ENCODE results near the gene SEC61B.

The SEC61B gene

DNA sequence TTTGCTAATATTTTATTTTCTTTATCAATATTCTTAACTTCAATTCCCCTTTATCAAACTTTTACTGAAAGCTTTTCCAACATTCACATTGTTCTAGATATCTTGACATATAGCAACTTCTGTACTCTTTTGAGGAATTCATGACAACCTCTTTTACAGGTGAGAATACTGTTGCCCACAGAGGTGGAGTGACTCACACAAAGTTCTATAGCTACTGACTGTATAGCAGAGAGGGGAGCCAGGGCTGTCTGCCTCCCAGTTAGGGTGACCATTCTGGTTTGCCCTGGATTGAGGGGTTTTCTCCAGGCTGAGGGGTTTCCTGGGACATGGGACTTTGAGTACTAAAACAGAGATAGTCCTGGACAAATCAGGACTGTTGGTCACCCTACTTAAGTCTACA is 16.2 kb downstream of the SEC61B start:
- no peak for DNase-seq (ENCODE audit: low spot score)

DNA sequence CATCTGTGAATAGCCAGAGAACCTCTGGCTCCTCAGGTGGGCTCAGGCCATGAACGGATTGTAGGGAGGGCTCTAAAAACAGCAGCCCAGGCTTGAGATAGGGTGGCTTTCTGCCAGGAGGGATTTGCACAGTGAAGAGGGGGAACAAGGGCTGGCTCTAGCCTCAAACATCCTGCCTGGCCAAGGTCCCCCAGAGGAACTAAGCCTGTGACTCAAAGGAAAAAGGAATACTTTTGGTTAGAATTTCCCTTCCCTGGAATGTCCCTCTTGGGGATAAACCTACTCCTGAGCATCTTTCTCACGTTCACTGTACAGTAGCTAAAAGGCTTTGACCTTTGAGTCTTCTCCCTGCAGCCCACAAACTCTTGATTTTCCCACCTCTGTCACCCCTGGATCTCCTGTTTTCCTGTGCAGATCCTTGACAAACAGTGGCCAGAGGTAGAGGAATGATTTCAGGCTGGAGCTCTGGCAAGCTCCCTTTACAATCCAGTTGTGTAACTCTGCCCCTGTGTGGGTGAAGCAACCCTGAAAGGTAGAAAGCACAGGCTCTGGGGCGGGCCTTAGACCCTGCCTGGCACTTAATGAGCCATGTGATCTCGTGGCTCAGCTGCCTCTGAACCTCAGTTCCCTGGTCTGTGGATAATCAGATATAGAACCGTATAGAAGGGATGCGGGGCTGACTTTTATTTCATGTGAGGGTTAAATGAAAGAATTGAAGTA is 17.4 kb downstream of the SEC61B start:
- peak; percentile 82 for DNase-seq (ENCODE audit: low spot score)

DNA sequence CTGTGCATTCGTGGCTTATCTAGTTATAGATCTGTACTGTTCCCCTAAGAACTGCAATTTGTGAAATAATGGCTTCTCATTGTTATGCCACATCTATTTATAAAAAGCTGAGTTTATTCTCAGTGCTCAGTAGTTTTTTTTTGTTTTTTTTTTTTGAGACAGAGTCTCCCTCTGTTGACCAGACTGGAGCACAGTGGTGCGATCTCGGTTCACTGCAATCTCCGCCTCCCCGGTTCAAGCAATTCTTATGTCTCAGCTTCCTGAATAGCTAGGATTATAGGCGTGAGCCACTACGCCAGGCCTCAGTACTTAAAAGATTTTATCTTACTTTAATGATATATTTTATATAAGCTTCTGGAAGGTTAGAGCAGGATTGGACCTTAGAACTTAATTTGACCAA is 19.0 kb downstream of the SEC61B start:
- no peak for DNase-seq (ENCODE audit: low spot score)

GRCh38 chr9:99244344-99245260 is 22.5 kb downstream of the SEC61B start:
- DNase-seq (ENCODE audit: low spot score), result no peak

DNA sequence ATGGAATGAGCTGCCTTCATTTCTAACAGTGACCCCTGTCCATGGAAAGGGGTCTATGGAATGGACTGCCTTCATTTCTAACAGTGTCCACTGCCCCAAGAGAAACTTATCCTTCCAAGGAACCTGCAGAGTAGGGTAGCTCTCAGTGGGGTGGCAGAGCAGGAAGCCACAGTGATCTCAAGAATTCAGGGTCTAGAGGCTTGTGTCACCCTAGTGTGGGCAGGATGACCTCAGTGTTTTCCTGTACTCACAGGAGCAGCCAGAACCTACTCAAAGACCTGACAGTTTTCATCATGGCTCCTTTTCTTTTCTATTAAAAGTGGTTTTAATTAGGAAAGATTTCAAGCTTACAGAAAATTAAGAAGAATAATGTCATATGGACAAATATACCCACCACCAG is 27.5 kb downstream of the SEC61B start:
- no peak for DNase-seq (ENCODE audit: low spot score)

GRCh38 chr9:99251157-99251556 is 29.1 kb downstream of the SEC61B start:
- no peak for DNase-seq (ENCODE audit: low spot score)

- DNase-seq (ENCODE audit: low spot score), result no peak
These were observed 31.1 kb downstream of the SEC61B start for GRCh38 chr9:99253134-99253533.

DNA sequence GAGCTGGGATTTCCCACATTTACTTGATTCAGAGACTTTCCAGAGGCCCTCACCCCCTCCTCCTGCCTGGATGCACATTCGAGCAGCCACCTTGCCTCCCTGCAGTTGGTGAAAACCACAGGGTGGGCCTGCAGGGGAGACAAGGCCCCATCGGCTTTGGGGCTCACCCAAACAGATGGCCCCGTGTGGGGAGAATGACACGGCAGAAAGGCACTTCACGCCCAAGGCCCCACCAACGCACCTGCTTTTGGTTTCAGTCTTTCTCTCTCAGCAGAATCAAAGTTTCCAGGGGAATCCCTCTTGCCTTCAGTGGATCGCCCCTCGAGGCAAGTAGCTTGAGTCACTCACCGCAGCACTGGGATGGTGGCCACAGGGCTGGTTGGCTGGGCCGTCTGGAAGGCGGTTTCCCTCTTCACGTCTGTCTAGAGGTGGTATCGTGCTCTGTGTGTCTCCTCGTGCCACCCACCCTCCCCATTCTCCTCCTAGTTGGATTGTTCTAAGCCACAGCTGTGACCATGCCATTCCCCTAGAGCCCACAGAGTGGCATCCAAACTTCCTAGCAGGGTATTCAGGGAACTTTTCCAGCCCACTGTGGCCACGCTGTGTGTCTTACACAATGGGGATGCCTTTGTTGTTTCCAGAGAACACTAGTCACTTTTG is 31.8 kb downstream of the SEC61B start:
- no peak for DNase-seq (ENCODE audit: low spot score)

GRCh38 chr9:99255651-99256050 is 33.6 kb downstream of the SEC61B start:
- no peak for DNase-seq (ENCODE audit: low spot score)

DNA sequence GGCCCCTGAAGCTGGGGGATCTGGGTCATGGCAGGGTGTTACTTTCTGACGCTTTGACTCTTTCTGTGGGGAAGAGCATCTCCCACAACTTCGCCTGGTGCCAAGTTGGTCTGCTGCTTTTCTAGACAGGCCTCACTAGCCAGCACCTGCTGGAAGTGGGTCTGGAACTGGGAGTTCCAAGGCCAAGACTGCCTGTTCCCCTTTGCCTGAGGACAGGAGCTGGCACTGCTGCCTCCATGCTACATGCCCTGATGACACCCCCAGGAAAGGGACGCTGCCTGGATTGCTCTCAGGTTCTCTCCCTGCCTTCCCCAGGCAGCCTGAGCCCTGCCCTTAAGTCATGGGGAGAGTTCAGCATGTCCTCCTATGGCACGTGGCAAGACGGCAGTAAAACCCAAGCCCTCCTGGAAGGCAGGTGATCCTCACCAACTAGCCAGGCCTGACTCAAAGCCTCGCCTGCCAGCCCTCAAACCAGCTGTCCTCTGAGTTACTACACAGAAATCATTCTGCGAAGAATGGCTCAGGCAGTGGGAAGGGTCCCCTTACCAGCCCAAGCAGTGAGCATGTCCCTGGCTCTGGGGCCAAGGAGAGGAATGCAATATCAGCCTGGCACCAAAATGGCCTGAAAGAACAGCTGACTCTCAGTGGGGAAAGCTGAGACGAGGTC is 35.8 kb downstream of the SEC61B start:
- DNase-seq (ENCODE audit: low spot score), result no peak

- peak; percentile 51 for DNase-seq (ENCODE audit: low spot score)
These were observed 37.3 kb downstream of the SEC61B start for GRCh38 chr9:99259231-99259918.

DNA sequence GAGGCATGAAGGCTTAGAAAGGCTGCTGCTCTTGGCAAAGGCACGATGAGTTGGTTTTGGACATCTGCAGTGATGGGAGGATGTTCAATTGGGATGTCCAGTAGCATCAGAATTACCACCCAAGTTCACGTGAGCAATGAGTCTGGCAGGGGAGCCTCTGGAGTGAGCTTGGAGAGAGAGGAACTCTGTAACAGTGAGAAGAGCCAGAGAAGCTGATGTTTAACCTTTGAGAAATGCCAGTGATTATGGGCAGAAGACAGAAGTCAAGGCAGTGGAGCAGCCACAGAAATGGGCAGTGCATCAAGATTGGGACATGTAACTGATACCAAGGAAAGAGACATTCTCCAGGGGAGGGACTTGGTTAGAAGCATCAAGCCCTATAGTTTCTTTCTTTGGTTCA is 39.8 kb downstream of the SEC61B start:
- DNase-seq (ENCODE audit: low spot score), result no peak

DNA sequence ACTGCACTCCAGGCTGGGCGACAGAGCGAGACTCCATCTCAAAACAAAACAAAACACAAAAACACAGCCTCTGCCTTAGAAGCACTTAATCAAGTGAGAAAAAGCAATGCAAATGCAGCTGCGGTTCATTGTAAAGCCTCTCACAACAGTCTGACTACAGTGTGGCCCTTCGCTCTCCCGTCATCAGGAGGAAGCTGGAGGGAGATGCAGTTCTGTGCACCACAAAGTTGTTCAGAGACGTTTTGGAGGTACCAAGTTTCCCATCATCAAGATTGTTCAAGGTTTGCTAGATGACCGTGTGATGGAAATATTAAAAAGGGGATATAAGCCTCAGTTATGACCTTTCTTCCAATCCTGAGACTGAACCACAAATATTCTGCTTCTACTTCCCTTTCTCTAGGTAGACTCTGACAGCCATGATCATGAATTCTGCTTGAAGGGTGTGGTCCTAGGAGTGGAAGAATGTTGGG is 40.9 kb downstream of the SEC61B start:
- DNase-seq (ENCODE audit: low spot score), result no peak

DNA sequence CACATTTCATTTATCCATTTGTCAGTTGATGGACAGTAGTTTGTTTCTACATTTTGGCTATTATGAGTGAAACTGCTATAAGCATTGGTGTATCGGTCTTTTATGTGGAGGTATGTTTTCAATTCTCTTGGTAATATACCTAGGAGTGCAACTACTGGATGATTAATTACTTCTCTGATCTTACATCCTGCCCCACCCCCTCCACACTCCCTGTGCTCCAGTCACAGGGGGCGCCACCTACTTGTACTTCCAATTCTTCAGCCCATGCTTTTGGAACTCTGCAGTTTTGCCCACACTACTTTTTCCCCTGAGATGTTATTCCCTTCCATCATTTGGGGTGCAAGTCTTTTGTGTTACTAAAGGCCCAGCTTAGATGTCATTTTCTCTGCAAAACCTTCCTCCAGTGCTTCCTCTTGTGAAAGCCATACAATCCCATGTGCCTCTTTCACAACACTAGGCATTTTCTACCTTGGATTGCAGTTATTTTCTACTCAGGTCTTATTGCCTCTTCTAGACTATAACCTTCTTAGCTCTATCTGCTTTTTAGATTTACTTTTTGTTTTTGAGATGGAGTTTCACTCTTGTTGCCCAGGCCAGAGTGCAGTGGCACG is 42.1 kb downstream of the SEC61B start:
- DNase-seq (ENCODE audit: low spot score), result no peak

DNA sequence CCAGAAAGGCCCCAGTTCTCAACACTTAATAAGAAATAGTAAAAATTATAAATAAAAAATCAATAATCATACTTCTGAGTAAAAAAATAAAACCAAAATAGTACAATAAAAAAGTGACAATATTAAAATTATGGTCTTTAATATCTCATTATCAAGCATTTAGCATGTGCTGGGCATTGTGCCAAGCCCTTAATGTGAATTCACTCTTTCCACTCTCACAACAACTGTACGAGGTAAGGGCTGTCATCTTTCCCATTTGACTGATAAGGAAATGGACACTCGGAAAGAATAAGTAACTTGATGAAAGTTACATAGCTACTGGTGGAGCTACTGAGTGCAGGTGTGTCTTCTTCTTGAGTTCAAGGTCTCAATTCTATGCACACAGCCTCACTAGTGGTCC is 43.6 kb downstream of the SEC61B start:
- DNase-seq (ENCODE audit: low spot score), result no peak

DNA sequence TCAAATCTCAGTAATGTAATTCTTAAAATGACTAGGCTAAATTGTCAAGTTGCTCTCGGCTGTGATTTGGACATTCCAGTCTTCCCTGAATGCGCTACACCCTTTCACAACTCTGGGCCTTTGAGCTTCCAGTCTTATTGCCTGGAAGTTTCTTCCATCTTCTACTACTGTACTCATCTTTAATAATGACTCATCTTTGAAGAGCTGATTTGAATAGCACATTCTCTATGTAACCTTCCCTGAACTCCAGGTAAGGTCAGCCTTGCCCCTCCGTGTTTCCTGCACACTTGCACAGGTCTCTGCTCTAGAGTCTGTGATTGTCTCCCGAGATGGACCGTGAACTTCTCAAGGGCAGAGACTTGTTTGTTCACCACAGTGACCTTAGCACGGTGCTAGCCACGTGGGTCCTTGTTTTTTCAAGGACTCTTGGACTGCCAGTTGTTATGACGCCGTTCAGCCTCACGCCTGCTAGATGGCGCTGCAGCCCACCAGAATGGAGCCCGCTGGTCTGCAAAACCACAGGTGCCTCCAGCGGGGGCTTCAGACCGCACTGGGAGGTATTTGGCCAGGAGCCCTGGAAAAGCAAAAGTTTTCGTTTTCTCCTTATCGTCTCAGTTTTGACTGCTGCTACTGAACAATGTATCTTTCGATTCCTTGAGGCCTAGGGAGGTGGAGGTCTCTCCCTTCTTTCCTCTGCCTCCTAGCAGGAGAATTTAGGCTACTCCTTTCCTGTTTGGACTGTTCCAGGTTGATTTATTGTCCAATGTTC is 44.4 kb downstream of the SEC61B start:
- peak; percentile 52 for DNase-seq (ENCODE audit: low spot score)

DNA sequence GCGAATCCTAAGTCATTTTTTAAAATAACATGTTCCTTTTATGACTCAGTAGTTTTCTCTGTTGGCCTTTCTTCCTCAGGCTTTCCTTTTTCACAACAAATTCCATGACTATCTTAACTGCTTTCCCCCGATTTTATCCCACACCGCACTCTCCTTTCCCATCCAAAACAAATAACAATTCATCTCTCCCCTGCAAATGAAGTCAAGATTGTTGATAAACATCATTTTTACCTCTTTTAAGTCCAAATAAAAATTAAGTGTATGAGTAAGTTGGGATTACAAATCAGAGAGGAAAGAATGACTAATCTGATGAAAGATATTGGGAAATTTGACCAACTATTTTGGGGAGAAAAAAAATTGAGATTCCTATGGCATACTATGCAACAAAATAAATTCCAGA is 47.3 kb downstream of the SEC61B start:
- DNase-seq (ENCODE audit: low spot score), result peak; percentile 44

DNA sequence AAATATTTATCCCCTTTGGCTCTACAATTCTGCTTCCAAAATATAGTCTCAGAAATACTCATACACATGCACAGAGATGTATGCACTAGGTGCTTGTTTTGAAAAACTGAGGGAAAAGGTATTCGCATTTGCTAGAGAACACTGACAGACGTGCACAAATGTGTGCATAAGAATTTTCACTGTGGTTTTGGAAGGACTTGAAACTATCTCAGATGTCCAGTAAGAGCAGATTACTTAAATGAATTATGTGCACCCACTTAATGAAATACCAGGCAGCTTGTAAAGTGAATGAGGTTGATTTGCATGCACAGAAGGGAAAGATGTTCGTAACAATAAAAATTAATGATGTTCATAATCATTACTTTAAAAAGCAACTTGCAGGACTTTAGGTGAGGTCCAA is 48.4 kb downstream of the SEC61B start:
- no peak for DNase-seq (ENCODE audit: low spot score)

DNA sequence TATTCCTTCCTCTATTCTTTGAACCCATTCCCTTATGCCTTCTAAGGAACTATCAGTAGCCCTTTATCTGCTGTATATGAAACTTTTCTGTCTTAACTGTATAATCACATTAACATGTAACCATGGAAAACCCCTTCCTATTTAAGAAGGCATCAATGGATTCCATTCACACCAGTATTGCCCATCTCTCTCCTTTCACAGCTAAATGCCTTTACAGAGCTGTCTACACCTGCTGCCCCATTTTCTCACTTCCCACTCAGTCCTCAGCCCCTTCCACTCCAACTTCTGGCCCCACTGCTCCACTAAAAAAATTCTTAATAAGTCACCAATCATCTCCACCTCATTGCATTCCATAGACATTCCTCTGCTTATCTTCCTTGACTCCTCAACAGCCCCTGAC is 50.8 kb downstream of the SEC61B start:
- DNase-seq (ENCODE audit: low spot score), result no peak

- DNase-seq (ENCODE audit: low spot score), result no peak
These were observed 51.9 kb downstream of the SEC61B start for GRCh38 chr9:99274016-99274415.

All from AG08395 (cell line).